ENCODE data around the gene MYOCOS.

- TF ChIP-seq CTCF (conservative IDR thresholded peaks at IDR 0.05; ENCODE audit: low read depth, low read length) (no peak), POLR2A (IDR thresholded peaks at IDR 0.05; ENCODE audit: low read depth, low read length) (no peak), SMC3 (IDR thresholded peaks at IDR 0.05; ENCODE audit: low read depth, low read length) (no peak), RFX5 (IDR thresholded peaks at IDR 0.05; ENCODE audit: low read depth, low read length) (no peak), MAFK (IDR thresholded peaks at IDR 0.05; ENCODE audit: low read depth, low read length) (no peak), CEBPB (IDR thresholded peaks at IDR 0.05; ENCODE audit: low read depth, low read length) (no peak), FOS (IDR thresholded peaks at IDR 0.05; ENCODE audit: low read depth, low read length) (no peak), NFE2L2 (IDR thresholded peaks at IDR 0.05; ENCODE audit: low read depth, low read length) (no peak), BHLHE40 (IDR thresholded peaks at IDR 0.05; ENCODE audit: low read depth, low read length) (no peak), RAD21 (IDR thresholded peaks at IDR 0.05; ENCODE audit: low read length) (no peak), RCOR1 (IDR thresholded peaks at IDR 0.05; ENCODE audit: insufficient replicate concordance, low read length) (no peak), ELK1 (IDR thresholded peaks at IDR 0.05; ENCODE audit: borderline replicate concordance, low read depth, low read length) (no peak)
- TF ChIP-seq, protein P1, sequence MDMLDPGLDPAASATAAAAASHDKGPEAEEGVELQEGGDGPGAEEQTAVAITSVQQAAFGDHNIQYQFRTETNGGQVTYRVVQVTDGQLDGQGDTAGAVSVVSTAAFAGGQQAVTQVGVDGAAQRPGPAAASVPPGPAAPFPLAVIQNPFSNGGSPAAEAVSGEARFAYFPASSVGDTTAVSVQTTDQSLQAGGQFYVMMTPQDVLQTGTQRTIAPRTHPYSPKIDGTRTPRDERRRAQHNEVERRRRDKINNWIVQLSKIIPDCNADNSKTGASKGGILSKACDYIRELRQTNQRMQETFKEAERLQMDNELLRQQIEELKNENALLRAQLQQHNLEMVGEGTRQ (IDR thresholded peaks at IDR 0.05; ENCODE audit: low read depth, low read length): no peak
Measured at GRCh38 chr1:171635661-171636060, 13.6 kb downstream of the MYOCOS start.

All from IMR-90 (cell line).